Parathyroid adenoma (tissue), 2 donors: ENCODE measurements around the gene PAM.
"Not testable (repeated sequence)": the region's sequence is repeated elsewhere in the genome, so short reads cannot be mapped to it uniquely, and the experiment has no call there.

Experiments
- H2AFZ ChIP-seq: fragments of 300-600 bp; sonication (generic); one replicate; pipeline ENCODE4 v1.7.0; 2017; ENCODE audit warnings: antibody characterized with exemption, mild to moderate bottlenecking
- H3K27ac ChIP-seq: fragments of 300-600 bp; sonication (generic); one replicate; pipeline ENCODE4 v1.7.0; 2017
- H3K27me3 ChIP-seq: fragments of 300-600 bp; sonication (generic); one replicate; pipeline ENCODE4 v1.7.0; 2017; ENCODE audit warnings: low read length; ENCODE audit not compliant: control insufficient read depth, insufficient read depth
- H3K36me3 ChIP-seq: fragments of 300-600 bp; sonication (generic); one replicate; pipeline ENCODE4 v1.7.0; 2017; ENCODE audit warnings: low read length; ENCODE audit not compliant: control insufficient read depth, insufficient read depth
- H3K4me1 ChIP-seq: fragments of 300-600 bp; sonication (generic); one replicate; pipeline ENCODE4 v1.7.0; 2017; ENCODE audit warnings: control low read depth
- H3K4me2 ChIP-seq: fragments of 300-600 bp; sonication (generic); one replicate; pipeline ENCODE4 v1.7.0; 2017; ENCODE audit warnings: low read length
- H3K4me3 ChIP-seq: fragments of 300-600 bp; sonication (generic); one replicate; pipeline ENCODE4 v1.7.0; 2017; ENCODE audit warnings: low read depth, low read length
- H3K79me2 ChIP-seq: fragments of 300-600 bp; sonication (generic); one replicate; pipeline ENCODE4 v1.7.0; 2017; ENCODE audit warnings: control low read depth
- H3K9ac ChIP-seq: fragments of 300-600 bp; sonication (generic); one replicate; pipeline ENCODE4 v1.7.0; 2017; ENCODE audit warnings: mild to moderate bottlenecking
- H3K9me3 ChIP-seq: fragments of 300-600 bp; sonication (generic); one replicate; pipeline ENCODE4 v1.7.0; 2017; ENCODE audit warnings: low read length; ENCODE audit not compliant: control insufficient read depth
- CTCF ChIP-seq: fragments of 300-600 bp; sonication (generic); IDR thresholded peaks from one replicate; pipeline ENCODE4 v1.7.0; 2017; ENCODE audit warnings: antibody characterized with exemption, mild to moderate bottlenecking
- donor health status: primary hyperparathyroidism.

The PAM gene

GRCh38 chr5:103059525-103059924 is 304.4 kb downstream of the PAM start:
- Histone ChIP-seq H3K4me1 (no peaks in the 10 kb centered on the region), H3K36me3 (no peaks in the 10 kb centered on the region), H3K9ac (no peak overlapping the region), H3K9me3 (no peaks in the 10 kb centered on the region), H2AFZ (no peak overlapping the region), H3K27me3 (no peaks in the 10 kb centered on the region), H3K79me2 (no peaks in the 10 kb centered on the region), H3K4me2 (no peak overlapping the region), H3K27ac (no peak overlapping the region), H3K4me3 (no peak overlapping the region)
- no peak for TF ChIP-seq CTCF

GRCh38 chr5:103060424-103060954 is 305.4 kb downstream of the PAM start:
- Histone ChIP-seq H3K79me2 (no peaks in the 10 kb centered on the region), H3K4me3 (no peak overlapping the region), H3K27ac (no peak overlapping the region), H2AFZ (no peak overlapping the region), H3K9me3 (no peaks in the 10 kb centered on the region), H3K4me2 (no peak overlapping the region), H3K9ac (no peak overlapping the region), H3K4me1 (no peaks in the 10 kb centered on the region), H3K36me3 (no peaks in the 10 kb centered on the region), H3K27me3 (no peaks in the 10 kb centered on the region)
- TF ChIP-seq CTCF = no peak

- H3K27me3 ChIP-seq = no peaks in the 10 kb centered on the region
- H3K4me2 ChIP-seq = no peak overlapping the region
- H2AFZ ChIP-seq = no peak overlapping the region
- no peak overlapping the region for H3K27ac ChIP-seq
- no peaks in the 10 kb centered on the region for H3K9me3 ChIP-seq
- H3K36me3 ChIP-seq = no peaks in the 10 kb centered on the region
- H3K4me1 ChIP-seq = no peaks in the 10 kb centered on the region
- H3K9ac ChIP-seq = no peak overlapping the region
- H3K4me3 ChIP-seq = no peak overlapping the region
- H3K79me2 ChIP-seq = no peaks in the 10 kb centered on the region
- no peak for TF ChIP-seq CTCF
Observed at GRCh38 chr5:103066326-103066725, 311.2 kb downstream of the PAM start.

GRCh38 chr5:103073500-103073899 is 318.4 kb downstream of the PAM start:
- not testable (repeated sequence) for H3K4me3 ChIP-seq, H3K36me3 ChIP-seq, H3K9me3 ChIP-seq, H3K4me2 ChIP-seq, H3K79me2 ChIP-seq, H2AFZ ChIP-seq, H3K9ac ChIP-seq, H3K27me3 ChIP-seq, H3K27ac ChIP-seq, H3K4me1 ChIP-seq

- no peak for TF ChIP-seq CTCF
- peaks cover 9% of the 10 kb centered on the region for H3K9me3 ChIP-seq
- no peaks in the 10 kb centered on the region for H3K27me3 ChIP-seq
- no peak overlapping the region for H3K4me2 ChIP-seq
- no peak overlapping the region for H3K27ac ChIP-seq
- no peak overlapping the region for H3K9ac ChIP-seq
- no peaks in the 10 kb centered on the region for H3K79me2 ChIP-seq
- no peak overlapping the region for H2AFZ ChIP-seq
- H3K36me3 ChIP-seq = no peaks in the 10 kb centered on the region
- no peaks in the 10 kb centered on the region for H3K4me1 ChIP-seq
- no peak overlapping the region for H3K4me3 ChIP-seq
Observed at GRCh38 chr5:103075442-103075841, 320.3 kb downstream of the PAM start.
